ENCODE data around the gene CNOT6.

DNA sequence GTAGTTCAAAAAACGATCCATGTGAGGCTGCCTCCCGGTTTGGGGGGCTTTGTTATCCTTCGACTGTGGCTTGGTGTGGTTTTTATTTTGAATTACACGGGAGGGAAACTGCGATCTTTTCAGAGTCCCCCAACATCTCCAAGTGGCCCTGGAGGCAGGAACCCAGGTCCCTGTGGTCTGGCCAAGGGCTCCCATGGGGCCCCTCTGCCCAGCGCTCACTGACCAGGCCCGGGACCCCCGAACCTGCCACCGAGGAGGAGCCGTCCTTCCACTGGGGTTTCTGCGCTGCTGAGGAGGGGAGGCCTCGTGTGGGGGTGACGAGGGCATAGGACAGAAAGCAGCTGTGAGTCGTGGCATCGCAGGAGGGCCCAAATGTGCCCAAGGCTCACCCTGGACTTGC is 115.2 kb downstream of the CNOT6 start:
- no peak for TF ChIP-seq POLR2A (IDR thresholded peaks at IDR 0.05)
- TF ChIP-seq, protein P1, sequence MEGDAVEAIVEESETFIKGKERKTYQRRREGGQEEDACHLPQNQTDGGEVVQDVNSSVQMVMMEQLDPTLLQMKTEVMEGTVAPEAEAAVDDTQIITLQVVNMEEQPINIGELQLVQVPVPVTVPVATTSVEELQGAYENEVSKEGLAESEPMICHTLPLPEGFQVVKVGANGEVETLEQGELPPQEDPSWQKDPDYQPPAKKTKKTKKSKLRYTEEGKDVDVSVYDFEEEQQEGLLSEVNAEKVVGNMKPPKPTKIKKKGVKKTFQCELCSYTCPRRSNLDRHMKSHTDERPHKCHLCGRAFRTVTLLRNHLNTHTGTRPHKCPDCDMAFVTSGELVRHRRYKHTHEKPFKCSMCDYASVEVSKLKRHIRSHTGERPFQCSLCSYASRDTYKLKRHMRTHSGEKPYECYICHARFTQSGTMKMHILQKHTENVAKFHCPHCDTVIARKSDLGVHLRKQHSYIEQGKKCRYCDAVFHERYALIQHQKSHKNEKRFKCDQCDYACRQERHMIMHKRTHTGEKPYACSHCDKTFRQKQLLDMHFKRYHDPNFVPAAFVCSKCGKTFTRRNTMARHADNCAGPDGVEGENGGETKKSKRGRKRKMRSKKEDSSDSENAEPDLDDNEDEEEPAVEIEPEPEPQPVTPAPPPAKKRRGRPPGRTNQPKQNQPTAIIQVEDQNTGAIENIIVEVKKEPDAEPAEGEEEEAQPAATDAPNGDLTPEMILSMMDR (IDR thresholded peaks at IDR 0.05), result no peak

All from lower leg skin (tissue), 3 donors.